ENCODE measurements around the gene KIF21A.
A peak's percentile ranks its signal among the peaks of the same experiment; 100 is the strongest.

KIF21A gene

DNA sequence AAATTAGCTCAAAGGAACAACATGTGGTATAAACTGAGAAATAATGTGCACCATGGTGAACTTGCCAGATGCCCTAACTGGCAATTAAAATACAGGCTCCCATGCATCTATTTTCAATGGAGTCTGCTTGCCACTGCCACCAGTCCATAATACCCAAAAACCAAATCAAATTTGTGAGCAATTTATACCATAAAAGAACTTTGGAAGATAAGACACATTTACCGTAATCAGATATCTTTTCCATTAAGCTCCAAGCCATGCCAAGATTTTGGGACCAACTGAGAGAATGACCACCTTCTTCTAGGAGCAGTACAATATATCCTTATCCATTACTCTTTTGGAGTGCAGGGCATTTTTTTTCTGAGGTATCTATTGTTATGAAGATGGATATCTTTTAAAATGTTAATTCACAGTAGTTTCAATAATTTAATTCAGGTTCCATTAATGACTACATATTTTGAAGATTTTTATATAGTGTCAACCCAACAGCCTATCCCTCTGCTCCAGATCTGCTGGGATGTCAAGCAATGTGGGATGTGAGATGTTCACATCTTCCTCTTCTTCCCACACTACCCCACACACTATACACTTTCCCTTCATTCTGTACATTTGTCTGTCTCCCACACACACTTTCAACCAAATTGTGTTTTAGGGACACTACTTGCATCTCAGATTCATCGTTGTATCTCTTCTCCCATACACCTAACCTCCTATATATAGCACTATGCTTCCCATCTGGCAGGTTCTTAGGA is 53.3 kb downstream of the KIF21A start:
- no peak for FAIRE-seq

GRCh38 chr12:39386335-39386734 is 56.6 kb downstream of the KIF21A start:
- FAIRE-seq = no peak

DNA sequence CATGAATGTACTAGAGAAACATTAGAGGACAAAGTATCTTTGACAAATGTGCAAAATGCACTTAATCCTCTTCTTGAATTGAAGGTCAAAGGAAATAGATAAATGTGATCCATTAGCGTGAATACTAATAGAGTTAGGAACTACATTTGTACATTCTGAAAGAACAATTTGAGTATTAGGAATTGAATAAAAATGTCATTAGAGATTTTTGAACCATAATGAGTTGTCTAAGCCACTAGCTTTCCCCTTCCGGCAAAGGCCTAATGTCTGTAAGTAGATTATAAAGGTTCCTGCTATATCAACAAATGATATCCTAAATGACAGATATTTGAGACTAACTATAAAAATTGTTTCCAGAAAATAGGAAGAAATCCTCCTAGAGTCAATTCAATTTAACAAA is 59.8 kb downstream of the KIF21A start:
- no peak for FAIRE-seq

DNA sequence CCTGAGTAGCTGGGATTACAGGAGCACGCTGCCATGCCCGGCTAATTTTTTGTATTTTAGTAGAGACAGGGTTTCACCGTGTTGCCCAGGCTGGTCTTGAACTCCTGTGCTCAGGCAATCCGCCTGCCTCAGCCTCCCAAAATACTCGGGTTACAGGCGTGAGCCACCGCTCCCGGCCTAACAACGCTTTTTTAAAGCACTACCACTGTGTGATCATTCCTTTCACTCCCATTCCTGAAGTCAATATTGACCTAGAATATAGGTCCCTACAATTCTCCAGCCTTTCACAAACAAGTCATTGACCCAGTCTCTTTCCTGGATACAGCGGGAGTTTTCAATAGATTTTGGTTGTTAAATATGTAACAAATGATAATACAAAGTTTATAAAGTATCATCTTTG is 62.8 kb downstream of the KIF21A start:
- FAIRE-seq = no peak

- no peak for FAIRE-seq
Observed at GRCh38 chr12:39378341-39378740, 64.6 kb downstream of the KIF21A start.

GRCh38 chr12:39375206-39375808 is 67.6 kb downstream of the KIF21A start:
- FAIRE-seq = no peak

DNA sequence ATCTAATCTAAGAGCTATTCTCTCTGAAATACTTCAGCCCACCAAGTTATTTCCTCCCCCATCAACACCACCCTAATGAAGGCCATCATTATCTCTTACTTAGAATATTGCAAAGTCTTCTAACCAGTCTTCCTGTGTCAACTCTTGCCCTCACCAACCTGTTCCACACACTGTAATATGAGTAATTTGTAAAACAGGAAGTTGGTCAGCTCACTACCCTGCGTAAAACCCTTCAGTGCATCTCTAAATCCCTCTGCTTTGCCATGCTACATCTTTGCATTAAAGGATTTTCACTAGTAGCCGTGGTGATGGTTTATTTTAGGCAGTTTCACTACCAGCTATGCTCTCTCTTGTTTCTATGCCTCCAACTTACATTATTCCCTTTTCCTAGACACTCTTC is 70.0 kb downstream of the KIF21A start:
- FAIRE-seq = no peak

- FAIRE-seq = no peak
Observed at GRCh38 chr12:39372204-39372925, 70.6 kb downstream of the KIF21A start.

DNA sequence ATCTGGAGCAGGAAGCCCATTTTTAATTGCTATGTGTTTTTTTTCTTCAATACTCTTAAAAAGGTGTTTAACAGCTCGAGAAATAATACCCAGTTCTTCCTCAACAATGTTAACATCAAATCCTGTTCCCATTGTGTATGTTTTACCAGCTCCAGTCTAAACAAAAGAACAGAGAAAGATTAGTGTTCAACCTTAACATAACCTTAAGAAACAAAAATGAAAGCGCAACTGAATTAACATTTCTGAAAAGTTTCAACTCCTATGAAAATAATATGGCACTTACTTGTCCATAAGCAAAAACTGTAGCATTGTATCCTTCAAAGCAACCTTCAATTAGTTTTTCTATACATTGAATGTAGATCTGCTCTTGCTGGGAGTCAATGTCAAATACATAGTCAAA is 73.2 kb downstream of the KIF21A start:
- FAIRE-seq = no peak

DNA sequence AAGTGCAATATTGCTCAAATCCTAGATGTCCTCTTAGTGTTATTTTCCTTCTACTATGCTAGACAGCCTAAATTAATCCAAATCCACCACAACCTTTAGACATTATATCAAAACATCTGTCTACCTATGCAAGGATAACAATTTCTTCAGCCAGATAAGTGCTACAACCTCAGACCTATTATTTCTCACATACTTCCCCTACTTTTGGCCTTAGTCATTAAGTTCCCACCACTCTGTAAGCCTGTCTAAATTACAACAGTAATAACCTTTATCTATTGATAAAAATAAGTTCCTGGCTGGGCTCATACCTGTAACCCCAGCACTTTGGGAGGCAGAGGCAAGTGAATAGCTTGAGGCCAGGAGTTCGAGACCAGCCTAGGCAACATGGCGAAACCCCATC is 74.0 kb downstream of the KIF21A start:
- FAIRE-seq = no peak

GRCh38 chr12:39368096-39368495 is 74.8 kb downstream of the KIF21A start:
- peak; percentile 89 for FAIRE-seq

DNA sequence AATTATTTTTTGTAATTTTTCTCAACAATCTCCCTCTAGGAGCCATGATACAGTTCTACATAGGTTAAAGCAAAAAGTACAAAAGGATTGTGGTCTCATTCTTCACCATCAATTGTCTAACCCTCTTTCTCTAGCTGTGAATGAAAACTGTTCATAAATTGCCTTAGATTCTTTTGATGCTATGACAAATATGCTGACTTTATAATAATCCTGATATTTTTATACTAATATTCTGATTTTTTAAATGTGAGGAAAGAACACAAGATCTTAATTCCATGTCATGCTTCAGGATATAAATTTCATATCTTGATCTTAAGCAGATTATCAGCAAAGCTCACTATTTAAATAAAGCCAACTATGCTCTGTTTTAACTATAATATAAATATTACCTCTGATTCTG is 75.4 kb downstream of the KIF21A start:
- peak; percentile 5 for FAIRE-seq

GRCh38 chr12:39365364-39366001 is 77.4 kb downstream of the KIF21A start:
- peak; percentile 13 for FAIRE-seq

DNA sequence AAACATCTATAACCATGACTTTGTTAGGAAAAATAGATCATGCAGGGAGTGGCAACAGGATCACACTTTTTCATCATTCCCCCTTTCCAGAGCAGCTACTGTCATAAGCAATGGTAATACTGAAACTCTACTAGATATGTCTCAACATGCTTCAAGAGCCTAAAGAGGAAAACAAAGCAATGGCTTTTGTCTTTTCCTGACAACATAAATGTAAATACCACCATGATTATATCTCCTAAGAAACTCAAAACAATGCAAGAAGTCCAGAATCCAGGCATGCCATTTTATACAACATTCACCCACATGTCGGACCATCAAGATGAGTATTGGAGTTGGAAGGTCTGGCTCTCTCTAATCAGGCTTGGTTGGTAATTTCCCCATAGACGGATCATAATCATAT is 78.7 kb downstream of the KIF21A start:
- FAIRE-seq = no peak

DNA sequence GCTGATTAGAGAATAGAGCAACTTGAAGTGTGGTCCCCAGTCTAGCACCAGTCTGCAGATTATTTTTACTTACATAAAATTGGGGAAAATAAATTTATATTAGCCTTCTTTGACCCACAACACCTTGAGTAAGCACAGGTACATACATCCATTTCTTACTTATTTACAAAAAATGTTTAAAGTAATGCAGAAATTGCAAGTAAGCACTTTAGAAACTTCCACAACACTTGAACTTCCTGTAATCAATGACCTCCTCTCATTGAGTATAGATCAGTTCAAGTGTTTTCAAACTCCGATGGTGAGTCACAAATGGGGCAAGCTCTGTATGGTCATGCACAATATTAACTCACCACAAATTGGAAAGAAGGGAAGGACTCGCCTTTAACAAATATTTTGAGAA is 83.3 kb downstream of the KIF21A start:
- no peak for FAIRE-seq

DNA sequence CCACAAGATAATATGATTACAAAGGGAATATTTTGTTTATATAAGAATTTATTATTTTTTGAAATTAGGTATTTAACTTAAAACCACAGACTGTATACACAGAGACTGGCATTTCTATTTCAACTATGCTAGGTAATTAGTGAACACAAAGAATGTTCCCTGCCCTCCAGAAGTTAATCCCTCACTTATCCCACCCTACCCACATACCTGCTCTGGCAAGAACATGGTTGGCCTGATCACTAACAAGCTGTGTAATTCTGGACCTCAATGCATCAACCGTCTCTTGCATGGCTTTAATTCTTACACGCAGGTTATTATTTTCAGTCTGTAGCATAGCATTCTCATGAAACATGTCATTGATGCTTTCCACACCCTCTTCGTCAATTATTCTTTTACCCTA is 85.9 kb downstream of the KIF21A start:
- FAIRE-seq = no peak

GRCh38 chr12:39355841-39356240 is 87.1 kb downstream of the KIF21A start:
- FAIRE-seq = no peak

DNA sequence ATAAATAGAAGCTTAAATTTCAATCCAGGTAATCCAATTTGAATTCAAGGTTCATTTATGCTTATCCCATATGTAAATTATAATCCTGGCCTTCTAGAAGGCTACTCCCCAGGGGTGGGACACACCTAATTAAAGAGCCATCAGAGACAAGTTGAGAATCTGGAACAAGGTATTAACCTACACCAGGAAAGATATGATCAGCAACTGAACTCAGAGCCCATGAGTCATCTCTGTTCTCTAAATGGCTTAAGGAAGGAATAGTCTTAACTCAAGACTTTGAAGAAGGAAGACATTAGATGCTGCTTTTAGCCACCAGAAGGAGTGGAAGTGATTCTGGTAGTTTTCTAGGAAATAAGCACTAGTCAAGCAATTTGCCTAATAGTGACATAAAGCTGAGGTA is 88.0 kb downstream of the KIF21A start:
- no peak for FAIRE-seq

DNA sequence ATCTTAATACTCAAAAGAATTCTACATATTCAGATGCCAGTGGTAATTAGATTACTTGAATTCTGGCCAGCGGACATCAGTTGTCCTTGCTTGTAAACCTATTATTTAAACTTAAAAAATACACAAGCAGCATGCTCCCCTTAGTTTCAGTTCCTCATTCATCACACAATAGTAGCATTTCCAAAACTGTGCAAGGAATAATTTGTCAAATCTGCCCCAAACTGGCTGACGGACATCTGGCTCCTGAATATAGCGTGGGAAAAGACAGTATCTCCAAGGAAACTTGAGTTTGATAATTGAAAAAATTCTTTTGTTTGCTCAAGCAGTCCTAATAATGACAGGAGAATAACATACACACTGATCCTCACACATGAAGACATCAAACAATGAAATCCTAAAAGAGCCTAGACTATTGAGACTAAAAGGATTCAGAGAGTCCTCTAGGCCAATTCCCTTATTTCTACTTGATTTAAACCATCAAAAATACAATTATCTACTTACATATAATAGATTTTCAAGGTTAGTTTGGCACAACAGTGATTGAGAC is 90.4 kb downstream of the KIF21A start:
- no peak for FAIRE-seq

DNA sequence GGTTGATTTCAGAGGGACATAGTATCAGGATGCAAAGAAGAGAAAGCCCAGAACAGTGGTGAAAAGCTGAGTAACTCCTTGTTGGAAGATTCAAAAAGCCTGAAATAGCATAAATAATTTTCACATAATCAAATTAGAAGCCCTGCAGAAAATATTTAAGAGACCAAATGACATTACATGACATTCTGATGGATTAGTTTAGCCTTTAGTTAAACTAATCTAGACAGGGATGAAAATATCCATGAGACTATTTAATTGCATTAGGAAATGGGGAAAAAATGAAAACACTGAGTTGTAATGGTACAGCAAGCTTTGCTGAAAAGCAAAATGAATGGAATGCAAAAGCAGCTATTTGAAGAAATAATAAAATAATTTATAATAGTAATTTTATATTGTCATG is 91.8 kb downstream of the KIF21A start:
- FAIRE-seq = peak; percentile 5

DNA sequence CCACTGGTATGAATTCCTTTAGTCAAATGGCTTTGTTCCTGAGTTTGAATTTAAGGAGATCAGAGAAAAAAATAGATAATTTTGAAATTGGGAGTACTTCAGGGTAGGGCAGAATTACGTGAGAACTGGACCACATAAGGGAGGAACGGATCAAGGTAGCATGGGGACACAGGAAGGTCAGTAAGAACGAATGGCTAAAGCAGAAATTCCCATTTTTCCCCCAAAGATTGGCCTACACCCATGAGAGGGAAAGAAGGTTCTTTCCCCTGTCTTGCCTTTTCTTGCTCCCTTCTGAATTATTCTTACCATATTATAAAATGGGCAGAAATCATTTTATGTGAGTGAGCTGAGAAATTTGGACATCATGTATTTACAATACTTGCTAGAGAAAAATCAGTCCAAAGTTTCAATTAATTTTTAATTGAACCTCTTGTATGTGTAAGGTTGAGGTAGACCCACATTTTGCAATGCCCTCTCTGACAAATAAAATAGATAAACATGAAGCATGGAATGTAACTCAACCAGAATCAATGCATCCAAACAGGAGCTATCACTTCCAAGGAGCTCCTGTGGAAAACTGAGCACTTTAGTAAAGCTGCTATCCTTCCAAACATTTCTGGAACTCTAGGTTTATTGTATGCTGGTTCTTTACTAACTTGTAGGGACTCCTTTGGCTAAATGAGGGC is 93.8 kb downstream of the KIF21A start:
- no peak for FAIRE-seq

- FAIRE-seq = no peak
Observed at GRCh38 chr12:39348523-39348922, 94.4 kb downstream of the KIF21A start.

GRCh38 chr12:39344926-39345325 is 98.0 kb downstream of the KIF21A start:
- no peak for FAIRE-seq
